H9 (cell line): Measurements from ENCODE around the gene CEP85L. TPM values are rescaled to one million over a fixed set of nuclear protein-coding genes. Genes with fewer than 3 reads are reported as not detected.
A peak's percentile ranks its signal among the peaks of the same experiment; 100 is the strongest.

Experiments used
- DNase-seq: peaks from one replicate; pipeline ENCODE4 v3.0.0-alpha.2; 2017
- H2AFZ ChIP-seq: one replicate; pipeline ENCODE4 v1.6.1; 2013; ENCODE audit warnings: mild to moderate bottlenecking, low read length, control low read depth, moderate library complexity
- H2AK5ac ChIP-seq: 2 replicates; pipeline ENCODE4 v1.6.1; 2013; ENCODE audit warnings: low read length, control low read depth, mixed read lengths; ENCODE audit not compliant: insufficient read length
- H2BK120ac ChIP-seq: one replicate; pipeline ENCODE4 v1.6.1; 2013; ENCODE audit warnings: low read depth, mild to moderate bottlenecking, low read length, control low read depth, inconsistent platforms; ENCODE audit not compliant: poor library complexity, severe bottlenecking
- H2BK12ac ChIP-seq: 2 replicates; pipeline ENCODE4 v1.6.1; 2013; ENCODE audit warnings: low read length, control low read depth, mixed read lengths, low read depth; ENCODE audit not compliant: insufficient read length
- H2BK15ac ChIP-seq: 2 replicates; pipeline ENCODE4 v1.6.1; 2013; ENCODE audit warnings: low read depth, low read length, control low read depth
- H2BK20ac ChIP-seq: one replicate; pipeline ENCODE4 v1.6.1; 2013; ENCODE audit warnings: low read depth, mild to moderate bottlenecking, low read length, control low read depth, inconsistent platforms; ENCODE audit not compliant: poor library complexity, severe bottlenecking
- H2BK5ac ChIP-seq: 2 replicates; pipeline ENCODE4 v1.6.1; 2013; ENCODE audit warnings: low read length, control low read depth, mixed read lengths; ENCODE audit not compliant: insufficient read length
- H3K14ac ChIP-seq: 2 replicates; pipeline ENCODE4 v1.6.1; 2013; ENCODE audit warnings: low read length, control low read depth; ENCODE audit not compliant: insufficient read depth
- H3K18ac ChIP-seq: 2 replicates; pipeline ENCODE4 v1.6.1; 2013; ENCODE audit warnings: low read depth, mild to moderate bottlenecking, mixed read lengths, low read length, control low read depth; ENCODE audit not compliant: insufficient read length
- H3K23ac ChIP-seq: 2 replicates; pipeline ENCODE4 v1.6.1; 2013; ENCODE audit warnings: low read length, control low read depth, mixed read lengths, low read depth; ENCODE audit not compliant: insufficient read length
- H3K23me2 ChIP-seq: 2 replicates; pipeline ENCODE4 v1.6.1; 2013; ENCODE audit warnings: low read depth, mild to moderate bottlenecking, mixed read lengths, low read length, control low read depth; ENCODE audit not compliant: insufficient read length, poor library complexity, severe bottlenecking
- H3K27ac ChIP-seq: 2 replicates; pipeline ENCODE4 v1.5.1; 2013; ENCODE audit warnings: low read length, control low read depth, mixed read lengths, low read depth; ENCODE audit not compliant: insufficient read length
- H3K27me3 ChIP-seq: 2 replicates; pipeline ENCODE4 v1.6.1; 2013; ENCODE audit warnings: low read length, control low read depth, inconsistent platforms; ENCODE audit not compliant: insufficient read depth
- H3K4ac ChIP-seq: 2 replicates; pipeline ENCODE4 v1.6.1; 2013; ENCODE audit warnings: low read depth, mild to moderate bottlenecking, control low read depth, inconsistent platforms, low read length, moderate library complexity
- H3K4me1 ChIP-seq: 2 replicates; pipeline ENCODE4 v1.6.1; 2013; ENCODE audit warnings: low read length, control low read depth, inconsistent platforms; ENCODE audit not compliant: insufficient read depth
- H3K4me2 ChIP-seq: 2 replicates; pipeline ENCODE4 v1.6.1; 2013; ENCODE audit warnings: low read length, control low read depth, mixed read lengths; ENCODE audit not compliant: insufficient read length, insufficient read depth
- H3K56ac ChIP-seq: 2 replicates; pipeline ENCODE4 v1.6.1; 2013; ENCODE audit warnings: low read depth, mild to moderate bottlenecking, mixed read lengths, low read length, control low read depth; ENCODE audit not compliant: insufficient read length
- H3K79me1 ChIP-seq: 2 replicates; pipeline ENCODE4 v1.6.1; 2013; ENCODE audit warnings: low read depth, mild to moderate bottlenecking, moderate library complexity, low read length, control low read depth, inconsistent platforms; ENCODE audit not compliant: insufficient read depth, poor library complexity, severe bottlenecking
- H3K79me2 ChIP-seq: 2 replicates; pipeline ENCODE4 v1.6.1; 2013; ENCODE audit warnings: low read length, control low read depth, inconsistent platforms; ENCODE audit not compliant: insufficient read depth
- H3K9ac ChIP-seq: 2 replicates; pipeline ENCODE4 v1.6.1; 2013; ENCODE audit warnings: low read length, control low read depth, mixed read lengths; ENCODE audit not compliant: insufficient read length; ENCODE audit errors: extremely low read depth
- H3K9me3 ChIP-seq: one replicate; pipeline ENCODE4 v1.6.1; 2013; ENCODE audit warnings: low read depth, low read length, inconsistent platforms; ENCODE audit not compliant: control insufficient read depth
- H3T11ph ChIP-seq: one replicate; pipeline ENCODE4 v1.6.1; 2013; ENCODE audit warnings: mild to moderate bottlenecking, low read length, control low read depth, inconsistent platforms
- H4K20me1 ChIP-seq: one replicate; pipeline ENCODE4 v1.6.1; 2013; ENCODE audit not compliant: control insufficient read depth, insufficient read length, insufficient read depth
- H4K5ac ChIP-seq: 2 replicates; pipeline ENCODE4 v1.6.1; 2013; ENCODE audit warnings: low read depth, mild to moderate bottlenecking, mixed read lengths, low read length, control low read depth; ENCODE audit not compliant: insufficient read length
- H4K8ac ChIP-seq: replicated peaks from 2 replicates; pipeline ENCODE4 v1.6.1; 2013; ENCODE audit warnings: low read length, control low read depth, mixed read lengths, low read depth; ENCODE audit not compliant: insufficient read length
- H4K91ac ChIP-seq: 2 replicates; pipeline ENCODE4 v1.6.1; 2013; ENCODE audit warnings: low read depth, mild to moderate bottlenecking, moderate library complexity, mixed read lengths, low read length, control low read depth; ENCODE audit not compliant: insufficient read length
- H3K27ac Mint-ChIP-seq, 3 experiments: 2 replicates in 2 of 3; 3 replicates in 1 of 3; pipeline ENCODE4 v1.8.0; 2020 to 2021; ENCODE audit warnings: mixed read lengths in 3 of 3, mild to moderate bottlenecking in 1 of 3, moderate library complexity in 1 of 3
- H3K27me3 Mint-ChIP-seq: 2 replicates; pipeline ENCODE4 v1.8.0; 2021; ENCODE audit warnings: low read depth, mild to moderate bottlenecking, moderate library complexity, mixed read lengths
- H3K36me3 Mint-ChIP-seq, 3 experiments: 2 replicates in 2 of 3; 3 replicates in 1 of 3; pipeline ENCODE4 v1.8.0; 2020 to 2021; ENCODE audit warnings: low read depth in 3 of 3, mixed read lengths in 3 of 3; ENCODE audit not compliant: insufficient read depth in 1 of 3
- H3K4me1 Mint-ChIP-seq, 2 experiments: 2 replicates each; pipeline ENCODE4 v1.8.0; 2020; ENCODE audit warnings: mixed read lengths in 2 of 2
- H3K4me3 Mint-ChIP-seq, 2 experiments: 2 replicates in 1 of 2; 3 replicates in 1 of 2; pipeline ENCODE4 v1.8.0; 2020 to 2021; ENCODE audit warnings: mild to moderate bottlenecking in 2 of 2, mixed read lengths in 2 of 2, moderate library complexity in 1 of 2
- H3K9me3 Mint-ChIP-seq, 2 experiments: 2 replicates in 1 of 2; 3 replicates in 1 of 2; pipeline ENCODE4 v1.8.0; 2020; ENCODE audit warnings: mild to moderate bottlenecking in 2 of 2, mixed read lengths in 2 of 2, moderate library complexity in 1 of 2
- WGBS: extraction: QIAGEN DNeasy Blood & Tissue Kit; methylation state at CpG from one replicate; pipeline ENCODE4 v1.1.7; 2013; ENCODE audit warnings: missing lambda C conversion rate, low lambda C conversion rate, mixed read lengths; ENCODE audit not compliant: insufficient read length; ENCODE audit errors: extremely low coverage; 5-methylcytosine and 5-hydroxymethylcytosine counted together
- total RNA-seq: library from RNA; stranded (reverse); gene quantifications from 2 replicates; pipeline ENCODE4 v1.2.1, GENCODE V29; 2021
- TF ChIP-seq, protein P1 (sequence below): fragments of 200-600 bp; sonication (generic); conservative IDR thresholded peaks from 3 replicates; pipeline ENCODE4 v1.8.0; 2021; ENCODE audit warnings: antibody characterized with exemption, mild to moderate bottlenecking

The CEP85L gene
- total RNA-seq, 1 experiment from 2014 or later: 3.8 TPM

DNA sequence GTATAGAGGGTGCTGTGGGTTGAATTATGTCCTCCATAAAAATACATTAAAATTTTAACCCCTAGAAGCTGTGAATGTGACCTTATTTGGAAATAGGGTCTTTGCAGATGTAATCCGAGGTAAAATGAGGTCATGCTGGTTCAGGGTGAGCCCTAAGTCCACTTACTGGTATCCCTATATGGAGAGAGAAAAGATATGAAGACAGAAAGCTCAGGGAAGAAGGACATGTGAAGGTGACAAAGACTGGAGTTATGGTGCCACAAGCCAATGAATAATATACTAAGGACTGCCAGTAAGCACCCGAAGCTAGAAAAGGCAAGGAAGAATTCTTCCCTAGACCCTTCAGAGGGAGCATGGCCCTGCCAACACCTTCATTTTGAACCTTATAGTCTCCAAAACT, 53.1 kb downstream of the CEP85L start:
- Histone ChIP-seq H3K27ac (no peak overlapping the region), H3K4me2 (no peak overlapping the region), H3K23ac (no peak overlapping the region), H2BK5ac (no peak overlapping the region), H4K8ac (no peak overlapping the region), H3K56ac (no peak overlapping the region), H3K4ac (no peak overlapping the region), H3K4me1 (no peaks in the 10 kb centered on the region; the same call in 1 of the 2 replicates), H3K9ac (no peak overlapping the region), H3K79me1 (peaks cover 2% of the 10 kb centered on the region), H4K20me1 (no peaks in the 10 kb centered on the region), H2BK12ac (no peak overlapping the region), H3K14ac (no peak overlapping the region), H3K79me2 (no peaks in the 10 kb centered on the region), H2AK5ac (no peak overlapping the region), H2AFZ (no peak overlapping the region), H3K27me3 (no peaks in the 10 kb centered on the region), H2BK20ac (no peak overlapping the region), H3K18ac (no peak overlapping the region), H3T11ph (no peak overlapping the region), H4K5ac (no peak overlapping the region), H3K9me3 (no peaks in the 10 kb centered on the region), H4K91ac (no peak overlapping the region), H2BK120ac (no peak overlapping the region), H2BK15ac (no peak overlapping the region), H3K23me2 (no peaks in the 10 kb centered on the region)
- no peak overlapping the region for H3K4me3 Mint-ChIP-seq
- peaks cover 24 to 25% of the 10 kb centered on the region in 2 experiments for H3K4me1 Mint-ChIP-seq
- H3K36me3 Mint-ChIP-seq: peaks cover 1% of the 10 kb centered on the region in 3 experiments; a peak in 5 of 7 replicates
- no peaks in the 10 kb centered on the region for H3K27me3 Mint-ChIP-seq
- TF ChIP-seq, protein P1, sequence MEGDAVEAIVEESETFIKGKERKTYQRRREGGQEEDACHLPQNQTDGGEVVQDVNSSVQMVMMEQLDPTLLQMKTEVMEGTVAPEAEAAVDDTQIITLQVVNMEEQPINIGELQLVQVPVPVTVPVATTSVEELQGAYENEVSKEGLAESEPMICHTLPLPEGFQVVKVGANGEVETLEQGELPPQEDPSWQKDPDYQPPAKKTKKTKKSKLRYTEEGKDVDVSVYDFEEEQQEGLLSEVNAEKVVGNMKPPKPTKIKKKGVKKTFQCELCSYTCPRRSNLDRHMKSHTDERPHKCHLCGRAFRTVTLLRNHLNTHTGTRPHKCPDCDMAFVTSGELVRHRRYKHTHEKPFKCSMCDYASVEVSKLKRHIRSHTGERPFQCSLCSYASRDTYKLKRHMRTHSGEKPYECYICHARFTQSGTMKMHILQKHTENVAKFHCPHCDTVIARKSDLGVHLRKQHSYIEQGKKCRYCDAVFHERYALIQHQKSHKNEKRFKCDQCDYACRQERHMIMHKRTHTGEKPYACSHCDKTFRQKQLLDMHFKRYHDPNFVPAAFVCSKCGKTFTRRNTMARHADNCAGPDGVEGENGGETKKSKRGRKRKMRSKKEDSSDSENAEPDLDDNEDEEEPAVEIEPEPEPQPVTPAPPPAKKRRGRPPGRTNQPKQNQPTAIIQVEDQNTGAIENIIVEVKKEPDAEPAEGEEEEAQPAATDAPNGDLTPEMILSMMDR: no peak
- no CpG with 5 or more reads among the region's 2 CpGs for WGBS
- H3K27ac Mint-ChIP-seq: peak overlapping the region in 2 of 3 experiments; percentile 7 to 8; a peak in 1 of 7 replicates
- DNase-seq: no peak
- peaks cover 0 to 1% of the 10 kb centered on the region in 2 experiments; a peak in 4 of 5 replicates for H3K9me3 Mint-ChIP-seq
